Measurements from ENCODE around the gene FAM185A.

Gene FAM185A

DNA sequence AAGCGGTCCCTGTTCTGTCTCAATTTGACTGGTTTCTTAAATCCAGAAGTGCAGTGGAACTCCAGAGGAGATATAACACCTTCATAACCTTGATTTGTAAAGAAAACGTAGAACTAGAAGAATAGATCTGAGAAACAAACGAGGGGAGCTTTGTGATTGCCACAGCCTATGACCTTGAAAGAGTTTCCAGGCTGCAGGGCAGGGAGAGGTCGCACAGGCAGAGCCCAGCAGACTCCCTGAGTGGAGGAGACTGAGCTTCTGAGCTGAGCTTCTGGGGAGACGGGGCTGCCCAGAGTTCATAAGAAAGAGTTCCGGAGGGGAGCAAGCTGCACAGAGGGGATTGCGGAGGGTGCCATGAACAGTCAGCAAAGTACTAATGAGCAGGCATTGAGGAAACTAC lies 57.8 kb downstream of the FAM185A start:
- Mint-ChIP-seq H3K4me1 (peaks cover 4% of the 10 kb centered on the region in 2 donors), H3K36me3 (peaks cover 8 to 18% of the 10 kb centered on the region in 2 donors), H3K4me3 (no peak overlapping the region), H3K27me3 (no peaks in the 10 kb centered on the region), H3K27ac (no peak overlapping the region), H3K9me3 (peaks cover 9 to 15% of the 10 kb centered on the region in 2 donors)
- no peak for ATAC-seq (replicated peaks)
- no peak for DNase-seq

DNA sequence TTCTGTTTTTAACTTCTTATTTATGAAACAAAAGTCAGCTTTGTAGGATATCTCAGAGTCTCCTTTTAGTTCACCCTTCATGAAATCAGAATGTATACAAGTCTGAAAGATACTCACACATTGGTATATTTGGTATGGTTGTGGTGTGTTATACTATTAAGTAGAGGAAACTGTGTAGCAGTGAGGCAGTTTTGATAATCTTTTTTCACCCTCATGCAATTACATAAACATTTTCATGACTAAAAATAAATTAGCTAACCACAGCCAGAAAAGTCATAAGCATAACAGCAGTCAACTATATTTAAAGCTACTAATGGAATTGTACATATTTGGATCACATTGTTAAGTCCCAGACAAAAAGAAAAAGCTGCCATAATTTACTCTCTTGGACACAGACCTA lies 62.1 kb downstream of the FAM185A start:
- no peaks in the 10 kb centered on the region for H3K9me3 Mint-ChIP-seq
- DNase-seq = no peak

DNA sequence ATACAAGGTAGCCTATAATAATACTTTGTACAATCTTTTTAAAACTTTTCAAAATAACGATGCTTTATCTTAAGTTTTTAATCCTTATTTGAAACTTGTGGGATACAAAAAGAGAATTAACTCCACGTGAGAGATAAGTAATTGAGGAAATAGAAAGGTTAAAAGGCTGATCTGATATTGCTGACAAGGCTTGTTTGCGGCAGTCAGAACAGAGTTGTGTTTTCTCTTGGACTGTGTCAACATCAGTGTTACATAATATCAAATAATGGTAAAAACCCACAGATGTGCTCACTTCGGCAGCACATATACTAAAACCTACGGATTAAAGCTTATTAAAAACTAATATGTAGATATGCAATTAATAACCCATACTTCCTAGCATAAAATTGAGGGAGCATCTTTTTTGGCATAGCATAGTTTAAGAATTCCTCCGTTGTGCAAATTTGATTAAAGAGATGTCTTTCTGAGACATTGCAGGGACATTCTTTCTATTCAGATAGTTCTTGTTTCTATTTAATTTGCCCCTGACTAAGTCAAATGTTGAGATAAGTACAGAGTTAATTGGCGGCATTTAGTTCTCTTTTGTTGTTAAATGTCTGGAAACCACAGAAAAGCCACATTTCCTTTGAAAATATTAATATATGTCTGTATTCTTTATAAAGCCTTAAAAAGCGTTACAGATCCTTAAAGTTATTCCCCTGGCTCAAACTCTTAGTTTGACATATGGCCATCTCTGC lies 63.3 kb downstream of the FAM185A start:
- no peaks in the 10 kb centered on the region for H3K27me3 Mint-ChIP-seq
- ATAC-seq (replicated peaks) = no peak
- no peak overlapping the region for H3K27ac Mint-ChIP-seq
- H3K4me1 Mint-ChIP-seq = peaks cover 4 to 5% of the 10 kb centered on the region in 2 donors
- H3K9me3 Mint-ChIP-seq = no peaks in the 10 kb centered on the region
- H3K36me3 Mint-ChIP-seq = peaks cover 4 to 20% of the 10 kb centered on the region in 2 donors
- no peak overlapping the region for H3K4me3 Mint-ChIP-seq
- no peak for DNase-seq

More for the DNA sequence above, 62.1 kb downstream of the FAM185A start:
- H3K4me3 Mint-ChIP-seq = no peak overlapping the region
- peaks cover 4 to 5% of the 10 kb centered on the region in 2 donors for H3K4me1 Mint-ChIP-seq
- peaks cover 4 to 20% of the 10 kb centered on the region in 2 donors for H3K36me3 Mint-ChIP-seq
- ATAC-seq (replicated peaks) = no peak
- H3K27me3 Mint-ChIP-seq = no peaks in the 10 kb centered on the region
- H3K27ac Mint-ChIP-seq = no peak overlapping the region

DNA sequence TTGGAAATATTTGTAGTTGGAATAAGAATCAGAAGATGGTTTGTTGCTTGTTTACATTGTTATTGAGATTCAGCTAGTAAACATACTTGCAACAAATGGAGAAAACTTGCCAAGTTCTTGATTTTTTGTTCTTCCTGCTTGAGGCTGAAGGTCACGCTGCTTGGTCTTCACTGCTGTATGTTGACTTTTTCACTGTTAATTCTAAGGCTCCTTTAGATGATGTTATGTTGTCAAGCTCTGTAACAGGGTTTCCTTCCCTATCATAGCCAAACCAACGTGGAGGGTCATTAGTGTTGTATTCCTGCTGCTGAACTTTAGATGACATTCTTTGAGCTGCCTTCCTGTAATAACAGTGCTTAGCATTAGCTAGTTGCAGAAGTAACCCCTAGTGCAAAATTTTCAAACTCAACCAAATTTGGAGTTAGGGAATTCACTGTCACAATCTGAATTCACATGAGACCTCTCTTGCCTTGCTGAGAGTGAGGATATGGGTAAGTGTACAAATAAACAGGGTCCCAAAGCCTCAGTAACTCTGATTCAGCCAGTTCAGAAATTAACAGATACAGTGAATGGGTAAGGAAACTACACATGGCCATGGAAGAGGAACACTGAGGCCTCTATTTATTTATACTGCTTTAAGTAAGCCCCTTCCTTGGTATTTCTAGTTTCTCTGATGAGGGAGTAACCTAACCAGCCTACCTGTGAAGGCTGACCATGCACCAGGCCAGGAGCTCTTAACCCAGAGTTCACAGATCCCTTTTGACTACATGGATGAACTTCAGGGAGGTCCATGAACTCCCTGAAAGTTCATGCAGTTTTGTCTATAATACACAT lies 64.6 kb downstream of the FAM185A start:
- ATAC-seq (replicated peaks) (no peak), DNase-seq (no peak)
- H3K27ac Mint-ChIP-seq = no peak overlapping the region
- no peaks in the 10 kb centered on the region for H3K27me3 Mint-ChIP-seq
- H3K36me3 Mint-ChIP-seq = peaks cover 9 to 25% of the 10 kb centered on the region in 2 donors
- no peaks in the 10 kb centered on the region for H3K9me3 Mint-ChIP-seq
- peaks cover 4 to 5% of the 10 kb centered on the region in 2 donors for H3K4me1 Mint-ChIP-seq
- no peak overlapping the region for H3K4me3 Mint-ChIP-seq

DNA sequence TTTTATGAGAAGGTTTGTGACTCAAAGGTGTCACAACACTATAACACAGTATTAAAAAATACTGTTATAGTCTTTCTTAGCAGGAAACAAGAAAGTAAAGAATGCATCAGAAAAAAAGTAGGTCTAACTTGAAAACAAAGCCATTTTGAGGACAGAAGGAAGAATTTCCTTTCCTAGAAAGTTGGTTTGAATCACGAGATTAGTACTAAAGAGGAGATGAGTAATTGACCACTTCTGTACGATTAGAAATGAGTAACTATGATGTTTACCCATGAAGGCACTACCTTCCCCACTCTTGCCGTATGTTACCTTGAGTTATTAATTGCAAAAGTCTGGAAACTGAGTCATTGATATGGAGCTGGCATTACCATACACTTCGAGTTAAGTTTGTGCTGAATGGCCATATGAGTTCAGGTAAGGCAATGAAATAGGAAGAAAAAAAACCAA lies 65.2 kb downstream of the FAM185A start:
- peaks cover 9 to 24% of the 10 kb centered on the region in 2 donors for H3K36me3 Mint-ChIP-seq
- no peak for DNase-seq
- H3K4me3 Mint-ChIP-seq = no peak overlapping the region
- H3K27ac Mint-ChIP-seq = no peak overlapping the region
- H3K4me1 Mint-ChIP-seq = peaks cover 4 to 5% of the 10 kb centered on the region in 2 donors
- H3K9me3 Mint-ChIP-seq = no peaks in the 10 kb centered on the region
- ATAC-seq (replicated peaks) = no peak
- H3K27me3 Mint-ChIP-seq = no peaks in the 10 kb centered on the region

DNA sequence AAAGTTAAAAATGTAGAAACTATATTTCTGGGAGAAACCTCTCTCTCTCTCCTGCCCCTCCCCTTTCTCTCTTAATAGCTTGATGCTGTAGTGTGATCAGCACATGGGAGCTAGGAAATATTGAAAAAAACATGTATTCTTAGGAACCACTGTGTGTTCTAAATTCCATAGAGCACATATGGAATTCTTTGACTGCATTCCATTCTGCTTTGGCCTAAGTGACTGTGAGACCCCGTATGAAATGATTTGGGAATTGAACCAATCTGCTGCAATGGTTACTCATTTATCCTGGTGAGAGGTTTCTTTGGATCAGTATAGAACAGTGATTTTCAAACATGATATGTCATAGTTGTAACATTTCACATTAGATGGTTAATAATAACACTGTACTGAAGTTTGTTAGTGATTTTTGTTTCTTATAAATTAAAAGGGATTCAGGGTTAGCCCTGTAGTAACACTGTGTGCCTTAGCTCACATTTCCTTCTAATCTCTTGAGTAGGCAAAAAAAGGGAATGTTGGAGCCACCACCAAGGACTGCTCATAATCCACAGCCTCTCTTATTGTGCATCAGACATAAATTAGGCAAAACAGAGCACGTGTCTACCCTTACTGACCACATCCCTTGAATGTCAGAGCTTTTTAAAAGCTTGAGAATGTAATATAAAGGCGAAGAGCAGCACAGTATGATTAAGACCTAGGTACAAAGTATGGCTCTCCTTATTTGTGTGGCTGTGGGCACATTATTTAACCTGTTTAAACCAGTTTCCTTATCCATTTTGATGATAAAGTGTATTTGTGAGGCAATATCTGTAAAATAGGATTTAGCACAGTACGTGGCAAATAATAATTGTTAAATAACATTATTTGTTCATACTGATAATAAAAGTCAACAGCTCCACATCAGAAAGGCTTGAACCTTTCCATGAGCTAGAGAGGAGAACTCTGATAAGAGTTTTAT lies 69.1 kb downstream of the FAM185A start:
- Mint-ChIP-seq H3K4me3 (no peak overlapping the region), H3K27me3 (no peaks in the 10 kb centered on the region), H3K36me3 (peaks cover 9 to 17% of the 10 kb centered on the region in 2 donors), H3K9me3 (no peaks in the 10 kb centered on the region), H3K4me1 (peaks cover 0 to 2% of the 10 kb centered on the region in 2 donors), H3K27ac (no peak overlapping the region)
- no peak for DNase-seq
- ATAC-seq (replicated peaks) = no peak

DNA sequence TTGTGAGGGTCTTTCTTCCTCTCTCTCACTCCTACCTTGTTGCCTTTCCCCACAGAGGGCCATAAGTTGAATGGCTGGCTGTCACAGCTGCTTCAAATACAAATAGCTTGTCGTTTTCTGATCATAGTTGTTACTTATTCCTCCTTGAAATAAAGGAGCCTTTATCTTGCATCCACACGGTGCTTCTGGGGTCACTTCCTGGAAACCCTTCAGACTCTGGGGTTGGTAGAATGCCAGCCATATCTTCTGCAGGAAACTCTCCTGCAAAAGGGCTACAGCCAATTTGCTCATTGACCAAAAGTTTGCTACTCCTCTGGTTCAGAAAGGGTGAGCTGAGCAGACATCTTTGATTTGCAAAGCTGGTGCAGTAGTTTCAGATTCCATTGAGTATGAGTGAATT lies 70.4 kb downstream of the FAM185A start:
- DNase-seq (no peak), ATAC-seq (replicated peaks) (no peak)
- Mint-ChIP-seq H3K27ac (no peak overlapping the region), H3K27me3 (no peaks in the 10 kb centered on the region), H3K36me3 (peaks cover 9 to 18% of the 10 kb centered on the region in 2 donors), H3K9me3 (no peaks in the 10 kb centered on the region), H3K4me3 (no peak overlapping the region), H3K4me1 (no peaks in the 10 kb centered on the region)

DNA sequence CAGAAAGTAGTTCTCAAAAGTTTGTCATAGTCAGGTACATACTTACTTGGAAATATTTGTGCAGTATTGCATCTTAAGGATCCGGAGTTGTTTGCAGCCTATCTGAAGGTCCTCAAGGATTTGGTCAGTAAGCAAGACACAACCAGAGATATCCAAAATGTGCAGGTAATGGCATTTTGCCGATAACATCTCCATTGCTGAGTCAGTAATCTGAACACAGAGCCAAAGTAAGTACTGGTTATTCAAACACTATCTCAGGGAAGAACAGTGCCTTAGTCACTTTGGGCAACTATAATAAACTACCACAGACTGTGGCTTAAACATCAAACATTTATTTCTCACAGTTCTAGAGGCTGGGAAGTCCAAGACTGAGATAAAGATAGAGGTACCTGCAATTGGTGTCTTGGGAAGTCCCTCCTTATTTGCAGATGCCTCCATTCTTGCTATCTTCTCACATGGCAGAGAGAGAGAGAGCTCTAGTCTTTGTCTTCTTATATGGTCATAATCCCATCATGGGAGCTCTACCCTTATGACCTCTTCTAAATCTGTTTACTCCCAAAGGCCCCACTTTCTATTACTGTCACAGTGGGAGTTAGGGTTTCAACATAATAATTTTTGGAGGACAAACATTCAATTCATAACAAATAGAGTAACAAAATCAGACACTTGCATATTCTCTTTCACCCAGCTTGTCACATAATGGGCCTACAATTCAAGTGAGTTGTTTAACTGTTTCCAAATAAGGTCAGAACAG lies 73.4 kb downstream of the FAM185A start:
- H3K27ac Mint-ChIP-seq = no peak overlapping the region
- no peak overlapping the region for H3K4me3 Mint-ChIP-seq
- no peaks in the 10 kb centered on the region for H3K9me3 Mint-ChIP-seq
- no peak for ATAC-seq (replicated peaks)
- peaks cover 9 to 16% of the 10 kb centered on the region in 2 donors for H3K36me3 Mint-ChIP-seq
- no peaks in the 10 kb centered on the region for H3K4me1 Mint-ChIP-seq
- no peaks in the 10 kb centered on the region for H3K27me3 Mint-ChIP-seq
- no peak for DNase-seq

DNA sequence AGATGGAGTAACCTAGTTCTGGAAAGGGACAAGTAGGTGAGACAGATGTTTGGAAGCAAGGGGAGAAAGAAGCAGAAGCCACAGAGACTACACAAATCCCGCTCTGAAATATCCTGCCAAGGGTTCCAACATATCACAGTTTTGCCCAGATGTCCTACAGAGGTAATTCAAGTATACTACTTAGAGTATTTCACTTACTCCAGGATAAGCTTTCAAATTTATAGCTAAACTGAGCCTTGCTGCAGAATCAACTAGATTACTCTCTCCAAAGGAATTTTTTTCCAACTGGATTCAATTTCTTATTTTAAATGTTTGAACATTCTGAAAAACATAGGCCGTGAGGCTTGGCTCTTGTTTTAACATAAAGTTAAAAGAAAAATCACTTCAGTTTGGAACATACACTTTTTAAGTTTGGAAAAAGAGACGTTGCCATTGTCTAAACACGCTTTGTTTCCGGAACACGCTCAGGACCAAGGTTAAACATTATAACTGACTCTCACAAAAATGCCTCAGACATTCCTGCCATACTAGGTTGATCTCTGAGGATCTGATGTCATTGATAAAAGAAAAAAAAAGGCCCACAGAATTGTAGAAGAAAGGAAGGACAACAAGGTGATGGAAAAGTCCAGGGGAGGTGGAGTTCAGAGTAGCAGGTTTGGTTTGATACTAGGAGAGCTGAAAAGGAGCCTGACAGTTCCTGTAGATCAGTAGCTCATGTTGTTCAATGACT lies 74.8 kb downstream of the FAM185A start:
- DNase-seq = no peak
- Mint-ChIP-seq H3K9me3 (no peaks in the 10 kb centered on the region), H3K4me1 (no peaks in the 10 kb centered on the region), H3K4me3 (no peak overlapping the region), H3K27ac (no peak overlapping the region), H3K27me3 (no peaks in the 10 kb centered on the region), H3K36me3 (peaks cover 10 to 17% of the 10 kb centered on the region in 2 donors)
- no peak for ATAC-seq (replicated peaks)

DNA sequence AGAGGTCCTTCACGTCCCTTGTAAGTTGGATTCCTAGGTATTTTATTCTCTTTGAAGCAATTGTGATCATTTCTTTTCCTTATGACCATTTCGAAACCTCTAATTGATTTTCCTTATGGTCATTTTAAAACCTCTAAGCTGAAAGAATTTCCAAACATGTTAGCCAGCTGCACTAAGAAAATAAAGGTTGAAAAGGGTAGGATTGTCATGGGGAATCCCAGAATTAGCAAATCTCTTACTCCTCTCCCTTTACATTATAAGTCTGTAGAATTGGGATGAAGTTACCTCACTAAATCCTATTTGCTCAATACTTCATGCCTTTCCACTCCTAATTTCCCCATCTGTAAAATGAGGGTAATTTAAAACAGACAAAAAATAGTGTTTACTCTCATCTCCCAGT lies 79.5 kb downstream of the FAM185A start:
- H3K27ac Mint-ChIP-seq = no peak overlapping the region
- no peak for ATAC-seq (replicated peaks)
- no peaks in the 10 kb centered on the region for H3K27me3 Mint-ChIP-seq
- no peaks in the 10 kb centered on the region for H3K9me3 Mint-ChIP-seq
- H3K4me3 Mint-ChIP-seq = no peak overlapping the region
- no peaks in the 10 kb centered on the region for H3K4me1 Mint-ChIP-seq
- peaks cover 19 to 32% of the 10 kb centered on the region in 2 donors for H3K36me3 Mint-ChIP-seq
- DNase-seq = no peak

DNA sequence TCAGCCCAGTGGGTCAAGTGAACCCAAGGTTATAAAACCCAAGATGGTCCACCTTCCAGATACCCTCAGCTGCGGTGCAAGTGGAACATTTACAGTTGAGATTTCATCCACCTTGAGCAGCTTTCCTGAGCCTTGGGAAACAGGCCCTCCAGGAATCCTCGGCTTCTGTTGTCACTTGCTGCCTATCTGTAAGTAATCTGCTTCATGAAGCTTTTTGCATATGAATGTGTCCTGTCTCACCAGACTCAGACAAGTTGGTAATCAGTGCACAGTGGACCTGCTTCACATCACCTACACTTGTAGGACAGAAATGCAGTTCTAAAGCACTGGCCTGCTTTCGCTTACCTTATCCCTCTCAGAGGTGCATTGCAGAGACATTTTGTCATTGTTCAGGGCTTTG lies 80.3 kb downstream of the FAM185A start:
- Mint-ChIP-seq H3K9me3 (no peaks in the 10 kb centered on the region), H3K4me3 (no peak overlapping the region), H3K4me1 (no peaks in the 10 kb centered on the region), H3K27me3 (no peaks in the 10 kb centered on the region), H3K36me3 (peaks cover 19 to 28% of the 10 kb centered on the region in 2 donors), H3K27ac (no peak overlapping the region)
- ATAC-seq (replicated peaks) (no peak), DNase-seq (no peak)

DNA sequence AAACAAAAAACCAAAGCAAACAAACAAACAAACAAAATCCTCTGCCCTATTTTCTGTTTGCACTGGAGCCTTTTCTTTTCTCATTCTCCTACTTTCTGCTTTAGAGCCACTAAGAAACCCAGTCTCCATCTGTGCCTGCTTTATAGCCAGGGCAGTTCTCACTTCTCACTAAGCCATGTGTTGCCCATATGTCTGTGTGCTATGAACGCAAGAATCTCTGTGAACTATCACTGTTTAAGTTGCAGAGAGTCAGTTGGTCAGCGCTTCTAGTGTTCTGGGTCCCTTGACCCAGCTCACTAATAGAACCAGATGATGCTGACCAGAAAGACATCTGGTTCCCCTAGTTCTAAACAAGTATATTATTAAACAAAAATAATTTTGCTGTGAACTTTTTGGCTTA lies 81.4 kb downstream of the FAM185A start:
- Mint-ChIP-seq H3K27ac (no peak overlapping the region), H3K4me3 (no peak overlapping the region), H3K9me3 (no peaks in the 10 kb centered on the region), H3K27me3 (no peaks in the 10 kb centered on the region), H3K4me1 (peaks cover 0 to 4% of the 10 kb centered on the region in 2 donors), H3K36me3 (peaks cover 19 to 28% of the 10 kb centered on the region in 2 donors)
- ATAC-seq (replicated peaks) (no peak), DNase-seq (no peak)

DNA sequence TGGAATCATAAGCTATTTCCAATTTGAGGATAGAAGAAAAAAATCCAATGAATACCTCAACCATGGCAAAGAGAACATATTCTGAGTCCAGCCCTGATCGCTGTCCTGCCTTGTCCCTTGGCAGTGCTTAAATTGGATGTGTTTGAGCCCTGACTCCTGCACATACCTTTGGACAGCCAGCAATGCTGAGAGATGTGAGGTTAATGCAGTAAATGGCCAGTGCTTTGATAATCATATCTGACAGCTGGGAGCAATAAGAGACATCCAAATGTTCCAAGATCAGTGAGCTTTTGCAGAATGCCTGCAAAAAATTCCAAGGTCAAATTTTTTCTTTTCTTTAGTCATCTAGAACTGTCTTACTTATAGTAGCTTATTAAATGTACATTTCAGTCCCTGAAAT lies 83.9 kb downstream of the FAM185A start:
- no peaks in the 10 kb centered on the region for H3K27me3 Mint-ChIP-seq
- peaks cover 14 to 34% of the 10 kb centered on the region in 2 donors for H3K36me3 Mint-ChIP-seq
- H3K9me3 Mint-ChIP-seq = no peaks in the 10 kb centered on the region
- no peak overlapping the region for H3K4me3 Mint-ChIP-seq
- peaks cover 0 to 5% of the 10 kb centered on the region in 2 donors for H3K4me1 Mint-ChIP-seq
- no peak overlapping the region for H3K27ac Mint-ChIP-seq
- ATAC-seq (replicated peaks) (no peak), DNase-seq (no peak)

Data from stimulated activated naive B cell treated with anti-CD40 and anti-IgM and Interleukin-4, amounts not matched to agents 10 μg/mL and 1 μg/mL and 100 μg/mL, for 72 hours (primary cell).